Spleen (tissue), 11 donors: Measurements from ENCODE around the gene OSM. TPM values are rescaled to one million over a fixed set of nuclear protein-coding genes. Genes with fewer than 3 reads are reported as not detected.

ENCODE experiments used
- DNase-seq: peaks from one replicate; pipeline ENCODE4 v3.0.0-alpha.2; 2020
- H3K27ac ChIP-seq, 8 donors: fragments of 200-600 bp; sonication (generic) in 7 of 8; 1 replicate in 4 of 8; 2 replicates in 4 of 8; pipeline versions ENCODE4 v1.5.0 to v1.8.0; 2016 to 2021; ENCODE audit warnings: inconsistent platforms in 4 of 8, mild to moderate bottlenecking in 4 of 8, moderate library complexity in 1 of 8
- H3K27me3 ChIP-seq, 7 donors: fragments of 200-600 bp; sonication (generic) in 6 of 7; replicated peaks in 1 of 7; 1 replicate in 4 of 7; 2 replicates in 3 of 7; pipeline versions ENCODE4 v1.5.0 to v1.8.0; 2016 to 2021; ENCODE audit warnings: inconsistent platforms in 3 of 7, mild to moderate bottlenecking in 1 of 7
- H3K36me3 ChIP-seq, 6 donors: fragments of 200-600 bp; sonication (generic) in 5 of 6; 1 replicate in 4 of 6; 2 replicates in 2 of 6; pipeline versions ENCODE4 v1.5.0 to v1.8.0; 2016 to 2021; ENCODE audit warnings: inconsistent platforms in 2 of 6
- H3K4me1 ChIP-seq, 6 donors: fragments of 200-600 bp; sonication (generic) in 5 of 6; 1 replicate in 3 of 6; 2 replicates in 3 of 6; pipeline versions ENCODE4 v1.5.0 to v1.8.0; 2016 to 2021; ENCODE audit warnings: inconsistent platforms in 3 of 6
- H3K4me3 ChIP-seq, 8 donors: fragments of 200-600 bp; sonication (generic) in 7 of 8; 1 replicate in 4 of 8; 2 replicates in 4 of 8; pipeline versions ENCODE4 v1.5.0 to v1.8.0; 2016 to 2021; ENCODE audit warnings: inconsistent platforms in 4 of 8, mild to moderate bottlenecking in 4 of 8, moderate library complexity in 2 of 8
- H3K9me3 ChIP-seq, 8 donors: fragments of 200-600 bp; sonication (generic) in 7 of 8; 1 replicate in 4 of 8; 2 replicates in 4 of 8; pipeline versions ENCODE4 v1.5.0 to v1.8.0; 2016 to 2021; ENCODE audit warnings: inconsistent platforms in 4 of 8
- CTCF ChIP-seq, 11 experiments: fragments of 200-600 bp in 7 of 11; fragments of 450-650 bp in 4 of 11; sonication (generic) in 4 of 11; IDR thresholded peaks in 8 of 11; conservative IDR thresholded peaks in 3 of 11; 1 replicate in 7 of 11; 2 replicates in 4 of 11; pipeline versions ENCODE4 v1.4.0 to v1.8.0; 2016 to 2021; ENCODE audit warnings: antibody characterized with exemption in 11 of 11, inconsistent platforms in 4 of 11, mild to moderate bottlenecking in 1 of 11
- POLR2A ChIP-seq, 3 donors: fragments of 450-650 bp; IDR thresholded peaks; one replicate each; pipeline ENCODE4 v1.5.1; 2017; ENCODE audit warnings: antibody characterized with exemption in 3 of 3, mild to moderate bottlenecking in 1 of 3
- POLR2AphosphoS5 ChIP-seq, 3 donors: sonication (generic); formaldehyde crosslinking; IDR thresholded peaks; one replicate each; pipeline ENCODE4 v1.5.1; 2017; ENCODE audit warnings: antibody characterized with exemption in 3 of 3
- WGBS, 5 donors: extraction: QIAGEN DNeasy Blood & Tissue Kit in 3 of 5; methylation state at CpG; one replicate each; pipeline versions ENCODE4 v1.1.5 to v1.1.7; 2013 to 2018; 5-methylcytosine and 5-hydroxymethylcytosine counted together
- intact Hi-C: fragments of 100-400 bp; cut with DNase I; formaldehyde crosslinking; loops from one replicate; pipeline ENCODE4 v1.15.0; 2023; ENCODE audit warnings: low total_unique reads
- polyA plus RNA-seq, 3 donors: library from polyadenylated mRNA; stranded (reverse); fragments of 200-250 nt; gene quantifications; one replicate each; pipeline ENCODE4 v1.2.1, GENCODE V29; 2013
- total RNA-seq, 7 donors: library from RNA; depleted of rRNA in 3 of 7; stranded (reverse); fragments of >200 nt in 3 of 7; fragmentation: NEBNext Ultra II Directional in 4 of 7; extraction: Animal tissue kit (Norgen Biotek cat#: 25700) in 4 of 7; gene quantifications; one replicate each; pipeline versions ENCODE4 v1.1.0 to v1.2.1, GENCODE V29; 2016 to 2021
- donor health status: healthy with polysubstance abuse.
- donor health status: DM: no; HTN: no; CAD: no; lungs with moderate emphysema.
- donor health status: DM: no; HTN: no; CAD: no.
- donor health status: Bipolar disorder and iron deficiency.
- donor health status: healthy.
- donor health status: DM: no; HTN: no; CAD: no.
- donor health status: DM: yes; HTN: yes; CAD: no.

OSM gene
- total and polyA plus RNA-seq, 10 donors, result 1.2 to 16.8 (median 3.0) TPM

DNA sequence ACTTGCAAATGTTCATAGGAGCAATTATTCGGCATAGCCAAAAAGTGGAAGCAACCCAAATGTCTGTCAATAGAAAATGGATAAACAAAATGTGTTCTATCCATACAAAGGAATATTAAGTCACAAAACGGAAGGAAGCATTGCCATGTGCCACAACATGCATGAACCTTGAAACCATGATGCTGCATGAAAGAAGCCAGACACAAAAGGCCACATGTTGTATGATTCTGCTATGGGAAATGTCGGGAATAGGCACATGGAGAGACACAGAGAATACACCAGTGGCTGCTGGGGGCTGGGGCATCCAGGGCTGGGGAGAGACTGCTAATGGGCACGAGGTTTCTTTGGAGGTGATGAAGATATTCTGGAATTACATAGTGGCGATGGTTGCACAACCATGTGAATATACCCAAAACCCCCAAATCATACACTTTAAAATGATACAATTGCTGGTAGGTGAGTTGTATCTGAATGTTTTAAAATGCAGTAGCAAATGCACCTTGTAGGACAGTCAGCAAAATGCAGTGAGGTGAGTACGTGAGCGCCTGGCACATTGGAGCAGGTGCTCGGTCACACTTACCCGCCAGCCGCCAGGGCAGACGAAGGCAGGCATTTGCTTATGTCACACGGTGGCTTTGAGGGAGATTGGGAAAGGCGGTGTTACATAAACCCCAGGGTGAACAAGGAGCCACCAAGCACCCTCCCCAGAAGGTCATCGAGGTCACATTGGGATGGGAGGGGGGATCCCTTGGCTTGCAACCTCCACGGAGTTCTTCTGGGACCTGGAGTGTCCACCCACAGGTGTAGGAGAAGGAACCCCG is 6.3 kb upstream of the OSM start:
- peaks cover 0 to 10% (median 0%) of the 10 kb centered on the region in 7 donors for H3K27me3 ChIP-seq
- intact Hi-C loops, result no loop called here
- no peak for DNase-seq
- 53 to 84% (median 72%) methylated on average over 16 of the region's 16 CpGs for WGBS, 5 donors
- peaks cover 7 to 97% (median 37%) of the 10 kb centered on the region in 6 donors for H3K4me1 ChIP-seq
- H3K36me3 ChIP-seq, result peaks cover 0 to 19% (median 0%) of the 10 kb centered on the region in 6 donors
- H3K27ac ChIP-seq, result peak overlapping the region in 3 of 8 donors; percentile 19 to 47 (median 41)
- peak overlapping the region in 1 of 8 donors; percentile 0 for H3K4me3 ChIP-seq
- peak in 2 of 3 donors; percentile 47 to 62 for TF ChIP-seq POLR2AphosphoS5 (IDR thresholded peaks at IDR 0.05)
- no peak for TF ChIP-seq CTCF (IDR thresholded peaks at IDR 0.05 in 8 of 11, conservative IDR thresholded peaks at IDR 0.05 in 3 of 11)
- no peaks in the 10 kb centered on the region for H3K9me3 ChIP-seq

DNA sequence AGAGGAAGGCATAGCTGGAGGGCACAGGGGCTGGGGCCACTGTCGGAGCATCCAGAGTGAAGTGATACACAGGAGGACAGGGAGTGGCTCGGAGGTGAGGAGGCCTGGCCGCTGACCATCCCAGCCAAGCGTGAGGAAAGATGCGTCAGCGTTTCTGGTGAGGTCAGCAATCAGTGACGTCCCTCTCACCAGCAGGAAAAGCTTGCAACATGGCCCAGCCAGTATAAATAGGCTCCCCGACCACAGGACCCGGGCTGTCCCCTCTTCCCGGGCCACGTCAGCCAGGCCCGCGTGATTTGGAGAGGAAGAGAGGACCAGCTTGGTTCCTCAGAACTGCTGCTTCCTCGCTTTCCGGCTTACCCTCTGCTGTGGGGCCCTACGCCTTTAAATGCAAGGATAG is 4.2 kb upstream of the OSM start:
- H3K36me3 ChIP-seq, result peaks cover 0 to 19% (median 0%) of the 10 kb centered on the region in 6 donors
- intact Hi-C loops, result no loop called here
- no peaks in the 10 kb centered on the region for H3K27me3 ChIP-seq
- TF ChIP-seq POLR2AphosphoS5 (IDR thresholded peaks at IDR 0.05), result peak; percentile 83 to 90 (median 88)
- TF ChIP-seq POLR2A (IDR thresholded peaks at IDR 0.05), result no peak
- TF ChIP-seq CTCF (IDR thresholded peaks at IDR 0.05 in 8 of 11, conservative IDR thresholded peaks at IDR 0.05 in 3 of 11), result peak in 1 of 11 experiments; percentile 9
- 41 to 64% (median 49%) methylated on average over 15 to 16 of the region's 16 CpGs for WGBS, 5 donors
- peak overlapping the region in 1 of 8 donors; percentile 48 for H3K4me3 ChIP-seq
- no peaks in the 10 kb centered on the region for H3K9me3 ChIP-seq
- H3K4me1 ChIP-seq, result peaks cover 4 to 97% (median 36%) of the 10 kb centered on the region in 6 donors
- H3K27ac ChIP-seq, result peak overlapping the region in 7 of 8 donors; percentile 54 to 89 (median 73)
- peak; percentile 94 for DNase-seq

- no peaks in the 10 kb centered on the region for H3K9me3 ChIP-seq
- H3K27me3 ChIP-seq, result no peaks in the 10 kb centered on the region
- H3K4me1 ChIP-seq, result peaks cover 8 to 100% (median 49%) of the 10 kb centered on the region in 6 donors
- H3K4me3 ChIP-seq, result no peak overlapping the region
- peaks cover 0 to 35% (median 0%) of the 10 kb centered on the region in 6 donors for H3K36me3 ChIP-seq
- peak overlapping the region in 7 of 8 donors; percentile 88 to 98 (median 97) for H3K27ac ChIP-seq
- no peak for DNase-seq
- WGBS, 5 donors, result 71 to 86% (median 81%) methylated on average over 8 of the region's 8 CpGs
- TF ChIP-seq CTCF (IDR thresholded peaks at IDR 0.05 in 8 of 11, conservative IDR thresholded peaks at IDR 0.05 in 3 of 11), result no peak
- no peak for TF ChIP-seq POLR2AphosphoS5 (IDR thresholded peaks at IDR 0.05)
- TF ChIP-seq POLR2A (IDR thresholded peaks at IDR 0.05), result no peak
- intact Hi-C loops, result loop anchor here (10.0 kb wide), 1 partner anchor 216 kb away; no protein-coding TSS in a partner anchor
These were observed 1.7 kb upstream of the OSM start for GRCh38 chr22:30268331-30268730.
